ENCODE measurements around the gene CEP128. TPM values are rescaled to one million over a fixed set of nuclear protein-coding genes. Genes with fewer than 3 reads are reported as not detected.

CEP128 gene
- total and polyA plus RNA-seq, 8 donors: 4.8 to 10.1 (median 7.5) TPM

DNA sequence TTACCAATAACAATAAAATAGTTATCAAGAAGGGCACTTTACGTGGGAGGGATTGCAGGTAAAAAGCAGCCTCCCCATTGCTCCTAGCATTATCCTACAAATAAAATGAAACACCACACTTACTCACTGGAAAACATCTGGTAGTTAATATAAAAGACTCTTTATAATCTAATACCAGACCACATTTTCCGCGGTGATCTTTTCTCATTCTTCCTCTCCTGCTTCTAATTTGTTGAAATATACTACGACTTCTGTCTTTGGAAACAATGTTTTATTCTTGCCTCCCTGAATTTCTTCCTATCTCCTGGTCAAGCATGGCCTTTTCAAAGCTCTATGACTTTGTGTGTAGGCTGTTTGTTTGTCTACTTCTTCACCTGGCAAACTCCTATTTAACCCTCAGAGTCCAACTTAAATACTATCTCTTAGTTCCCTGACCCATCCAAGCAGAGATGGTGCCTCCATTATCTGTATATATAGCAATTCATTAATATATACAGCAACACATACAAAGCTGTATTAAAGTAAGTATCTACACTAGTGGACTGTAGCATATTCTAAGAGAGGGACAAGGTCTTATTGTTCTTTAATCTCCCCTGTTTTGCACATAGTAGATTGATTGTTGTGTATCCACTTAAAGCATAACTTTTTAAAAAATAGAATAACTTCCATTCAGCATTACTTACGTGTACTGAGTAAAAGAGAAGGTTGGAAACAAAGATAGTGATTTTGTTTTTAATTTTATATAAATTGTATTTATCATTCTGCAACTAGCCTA lies 228.3 kb downstream of the CEP128 start:
- Histone ChIP-seq H3K4me3 (no peak overlapping the region), H3K9me3 (no peaks in the 10 kb centered on the region), H3K36me3 (no peaks in the 10 kb centered on the region), H3K4me1 (no peaks in the 10 kb centered on the region), H3K27ac (no peak overlapping the region), H3K27me3 (no peaks in the 10 kb centered on the region)
- DNase-seq: no peak
- TF ChIP-seq, protein P1, sequence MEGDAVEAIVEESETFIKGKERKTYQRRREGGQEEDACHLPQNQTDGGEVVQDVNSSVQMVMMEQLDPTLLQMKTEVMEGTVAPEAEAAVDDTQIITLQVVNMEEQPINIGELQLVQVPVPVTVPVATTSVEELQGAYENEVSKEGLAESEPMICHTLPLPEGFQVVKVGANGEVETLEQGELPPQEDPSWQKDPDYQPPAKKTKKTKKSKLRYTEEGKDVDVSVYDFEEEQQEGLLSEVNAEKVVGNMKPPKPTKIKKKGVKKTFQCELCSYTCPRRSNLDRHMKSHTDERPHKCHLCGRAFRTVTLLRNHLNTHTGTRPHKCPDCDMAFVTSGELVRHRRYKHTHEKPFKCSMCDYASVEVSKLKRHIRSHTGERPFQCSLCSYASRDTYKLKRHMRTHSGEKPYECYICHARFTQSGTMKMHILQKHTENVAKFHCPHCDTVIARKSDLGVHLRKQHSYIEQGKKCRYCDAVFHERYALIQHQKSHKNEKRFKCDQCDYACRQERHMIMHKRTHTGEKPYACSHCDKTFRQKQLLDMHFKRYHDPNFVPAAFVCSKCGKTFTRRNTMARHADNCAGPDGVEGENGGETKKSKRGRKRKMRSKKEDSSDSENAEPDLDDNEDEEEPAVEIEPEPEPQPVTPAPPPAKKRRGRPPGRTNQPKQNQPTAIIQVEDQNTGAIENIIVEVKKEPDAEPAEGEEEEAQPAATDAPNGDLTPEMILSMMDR (IDR thresholded peaks at IDR 0.05): no peak
- intact Hi-C loops (cut with DNase I): no loop called here
- ATAC-seq: no peak

DNA sequence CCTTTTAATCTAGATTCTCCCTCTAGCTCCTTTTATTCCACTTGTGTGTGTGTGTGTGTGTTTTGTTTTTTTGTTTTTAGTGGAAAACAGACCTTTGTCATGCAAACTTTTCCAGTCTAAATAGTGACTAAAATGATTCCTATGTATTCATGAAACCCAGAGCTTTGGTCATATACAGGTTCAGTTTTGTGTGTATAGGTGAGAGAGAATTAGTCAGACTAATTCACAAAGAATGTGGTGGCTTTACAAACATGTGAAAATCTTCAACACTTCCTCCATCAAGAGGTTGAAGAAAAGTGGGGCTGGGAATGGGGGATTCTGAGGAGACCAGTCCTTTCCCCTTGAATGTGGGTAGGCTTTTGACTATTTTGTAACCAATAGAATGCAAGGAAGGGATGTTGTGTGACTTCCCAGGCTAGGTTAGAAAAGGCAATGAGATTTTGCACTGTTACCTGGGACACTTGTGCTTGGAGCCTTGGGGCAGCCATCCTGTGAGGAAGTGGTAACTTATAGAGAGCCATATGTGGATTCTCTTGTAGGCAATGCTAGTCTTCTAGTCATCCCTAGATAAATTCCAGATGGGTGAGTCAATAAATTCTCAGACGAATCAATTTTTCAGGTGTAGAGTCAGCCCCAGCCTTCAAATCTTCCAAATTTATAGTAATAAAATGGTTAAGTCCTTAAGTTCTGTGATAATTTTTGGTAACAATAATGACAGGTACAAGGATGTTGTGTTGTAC lies 236.1 kb downstream of the CEP128 start:
- H3K4me1 ChIP-seq: no peaks in the 10 kb centered on the region
- ATAC-seq (no peak), DNase-seq (no peak)
- TF ChIP-seq, protein P1 (IDR thresholded peaks at IDR 0.05): no peak
- no peaks in the 10 kb centered on the region for H3K27me3 ChIP-seq
- intact Hi-C loops (cut with DNase I): no loop called here
- no peaks in the 10 kb centered on the region for H3K36me3 ChIP-seq
- H3K27ac ChIP-seq: no peak overlapping the region
- H3K4me3 ChIP-seq: no peak overlapping the region
- no peaks in the 10 kb centered on the region for H3K9me3 ChIP-seq

DNA sequence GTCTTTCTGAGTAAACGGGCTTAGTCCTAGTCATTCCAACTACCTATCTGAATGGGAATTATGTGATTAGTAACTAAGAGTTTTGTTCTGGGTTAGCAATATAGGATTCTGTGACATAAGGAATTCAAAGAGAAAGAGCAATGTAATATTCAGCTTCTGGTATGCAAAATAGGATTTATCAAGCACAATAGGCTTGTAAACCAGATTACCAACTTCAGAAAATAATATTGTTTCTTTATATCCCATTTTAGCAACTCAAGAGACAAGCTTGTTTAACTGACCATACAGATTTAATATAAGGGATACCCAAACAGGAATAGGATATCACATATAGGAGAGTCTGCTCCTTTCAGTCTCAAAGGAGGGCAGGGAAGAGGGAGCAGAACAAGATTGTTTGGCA lies 240.9 kb downstream of the CEP128 start:
- intact Hi-C loops (cut with DNase I): no loop called here
- TF ChIP-seq, protein P1 (IDR thresholded peaks at IDR 0.05): no peak
- H3K4me3 ChIP-seq: no peak overlapping the region

DNA sequence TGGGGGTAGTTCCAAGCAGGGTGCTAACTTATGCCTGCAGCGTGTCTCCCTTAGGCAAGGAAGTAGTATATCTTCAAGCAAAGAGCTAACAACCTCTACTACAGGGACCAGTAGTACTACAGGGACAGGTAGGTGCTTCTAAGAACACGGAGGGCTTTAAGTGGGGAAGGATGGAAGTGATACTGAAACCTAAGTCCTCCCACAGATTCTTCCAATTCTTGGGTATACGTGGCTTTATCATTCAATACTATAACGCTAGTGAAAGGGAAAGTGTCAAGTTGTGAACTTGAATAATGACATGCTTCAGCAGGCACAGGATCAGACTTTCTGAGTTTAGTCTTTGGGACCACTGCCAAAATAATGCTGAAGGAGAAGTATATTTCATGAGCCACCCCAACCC lies 241.7 kb downstream of the CEP128 start:
- H3K9me3 ChIP-seq: no peaks in the 10 kb centered on the region
- H3K4me3 ChIP-seq: no peak overlapping the region
- ATAC-seq (no peak), DNase-seq (no peak)
- no peaks in the 10 kb centered on the region for H3K36me3 ChIP-seq
- no peaks in the 10 kb centered on the region for H3K27me3 ChIP-seq
- no peaks in the 10 kb centered on the region for H3K4me1 ChIP-seq
- TF ChIP-seq, protein P1 (IDR thresholded peaks at IDR 0.05): no peak
- no peak overlapping the region for H3K27ac ChIP-seq
- intact Hi-C loops (cut with DNase I): no loop called here

More for the DNA sequence above, 240.9 kb downstream of the CEP128 start:
- no peaks in the 10 kb centered on the region for H3K27me3 ChIP-seq
- no peaks in the 10 kb centered on the region for H3K36me3 ChIP-seq
- no peak for ATAC-seq
- H3K4me1 ChIP-seq: no peaks in the 10 kb centered on the region
- no peaks in the 10 kb centered on the region for H3K9me3 ChIP-seq
- no peak for DNase-seq
- H3K27ac ChIP-seq: no peak overlapping the region

DNA sequence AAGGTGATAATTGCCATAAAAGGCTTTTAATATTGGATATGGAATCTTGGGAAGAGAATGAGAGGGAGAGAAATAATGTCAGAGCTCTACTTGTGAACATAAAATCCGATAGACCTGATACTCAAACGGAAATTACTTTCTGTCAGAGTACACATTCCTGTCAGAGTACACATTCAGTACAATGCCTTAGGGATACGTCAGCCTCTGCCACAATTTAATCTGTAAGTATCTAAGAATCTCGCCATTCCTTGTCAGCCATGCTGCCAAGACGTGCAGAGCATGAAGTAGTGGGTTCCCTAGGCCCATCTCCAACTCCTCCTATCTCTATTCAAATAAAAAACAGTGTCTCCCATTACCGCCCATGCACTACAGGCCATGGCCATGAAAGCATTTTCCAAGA lies 242.6 kb downstream of the CEP128 start:
- intact Hi-C loops (cut with DNase I): no loop called here
- H3K27ac ChIP-seq: no peak overlapping the region
- H3K4me1 ChIP-seq: no peaks in the 10 kb centered on the region
- no peak overlapping the region for H3K4me3 ChIP-seq
- TF ChIP-seq, protein P1 (IDR thresholded peaks at IDR 0.05): no peak
- H3K9me3 ChIP-seq: no peaks in the 10 kb centered on the region
- H3K36me3 ChIP-seq: no peaks in the 10 kb centered on the region
- ATAC-seq (no peak), DNase-seq (no peak)
- H3K27me3 ChIP-seq: no peaks in the 10 kb centered on the region
